GM21576 (cell line): ENCODE measurements around the gene APOA1.
"Not testable (repeated sequence)": the region's sequence is repeated elsewhere in the genome, so short reads cannot be mapped to it uniquely, and the experiment has no call there.

Experiments used
- ATAC-seq: cut with Tn5 transposase; IDR thresholded peaks from one replicate; pipeline ENCODE4 v1.9.1; 2021; ENCODE audit warnings: mild to moderate bottlenecking, moderate library complexity; ENCODE audit not compliant: unreplicated experiment

The APOA1 gene

DNA sequence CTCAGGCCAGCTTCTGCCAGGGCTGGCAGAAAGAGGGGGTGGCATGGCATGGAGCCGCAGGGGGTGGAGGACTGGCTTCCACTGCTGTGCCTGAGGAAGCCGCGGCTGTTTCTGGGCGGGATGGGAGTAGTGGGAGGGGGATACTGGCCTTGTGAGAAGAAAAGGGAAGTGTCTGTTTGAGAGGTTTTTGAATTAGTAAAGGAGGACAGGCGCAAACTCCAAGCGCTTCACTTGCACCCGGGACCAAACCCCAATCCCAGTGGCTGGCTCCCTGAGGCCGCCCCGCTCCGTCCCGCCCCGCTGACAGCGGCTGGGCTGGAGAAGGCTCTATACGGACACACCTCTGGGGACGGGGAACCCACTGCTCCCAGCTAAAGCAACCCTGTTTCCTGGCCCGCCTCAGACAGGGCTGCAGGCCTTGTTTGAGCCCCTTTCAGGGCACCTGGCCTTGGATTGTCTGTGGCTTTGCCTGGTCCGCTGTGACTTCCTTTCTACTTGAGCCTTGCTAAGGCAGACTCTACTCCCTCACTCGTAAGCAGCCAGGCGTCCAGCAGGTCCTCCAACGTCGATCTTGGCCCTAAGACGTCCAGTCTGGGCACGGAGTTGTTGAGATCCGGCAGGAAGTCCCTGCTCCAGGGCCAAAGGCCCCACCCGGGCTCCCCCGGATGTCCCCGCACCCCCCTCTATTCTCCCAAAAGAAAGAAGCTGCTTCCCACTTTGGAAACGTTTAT, 2.2 kb downstream of the APOA1 start:
- no peak for ATAC-seq

DNA sequence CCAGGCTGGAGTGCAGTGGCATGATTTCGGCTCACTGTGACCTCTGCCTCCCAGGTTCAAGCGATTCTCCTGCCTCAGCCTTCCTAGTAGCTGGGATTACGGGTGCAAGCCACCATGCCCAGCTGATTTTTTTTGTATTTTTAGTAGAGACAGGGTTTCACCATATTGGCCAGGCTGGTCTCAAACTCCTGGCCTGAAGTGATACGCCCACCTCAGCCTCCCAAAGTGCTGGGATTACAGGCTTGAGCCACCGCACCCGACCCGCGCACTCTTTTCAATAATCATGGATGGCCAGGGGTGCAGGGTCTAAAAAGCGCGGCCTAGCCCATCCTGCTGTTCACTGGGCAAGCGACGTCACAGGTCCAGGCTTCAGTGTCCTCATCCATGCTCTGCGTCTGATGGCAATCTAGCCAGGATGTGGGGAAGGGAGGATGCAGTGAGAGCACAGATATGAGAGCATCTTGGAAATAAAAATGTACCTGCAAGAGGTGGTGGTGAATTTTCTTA, 2.8 kb downstream of the APOA1 start:
- not testable (repeated sequence) for ATAC-seq

GRCh38 chr11:116833816-116834534, 3.4 kb downstream of the APOA1 start:
- ATAC-seq, result no peak

- no peak for ATAC-seq
Observed at GRCh38 chr11:116833491-116833815, 4.0 kb downstream of the APOA1 start.

GRCh38 chr11:116832350-116833290, 4.8 kb downstream of the APOA1 start:
- ATAC-seq, result no peak

GRCh38 chr11:116831790-116832349, 5.6 kb downstream of the APOA1 start:
- ATAC-seq, result no peak

- no peak for ATAC-seq
Observed at GRCh38 chr11:116830184-116830912, 7.1 kb downstream of the APOA1 start.

DNA sequence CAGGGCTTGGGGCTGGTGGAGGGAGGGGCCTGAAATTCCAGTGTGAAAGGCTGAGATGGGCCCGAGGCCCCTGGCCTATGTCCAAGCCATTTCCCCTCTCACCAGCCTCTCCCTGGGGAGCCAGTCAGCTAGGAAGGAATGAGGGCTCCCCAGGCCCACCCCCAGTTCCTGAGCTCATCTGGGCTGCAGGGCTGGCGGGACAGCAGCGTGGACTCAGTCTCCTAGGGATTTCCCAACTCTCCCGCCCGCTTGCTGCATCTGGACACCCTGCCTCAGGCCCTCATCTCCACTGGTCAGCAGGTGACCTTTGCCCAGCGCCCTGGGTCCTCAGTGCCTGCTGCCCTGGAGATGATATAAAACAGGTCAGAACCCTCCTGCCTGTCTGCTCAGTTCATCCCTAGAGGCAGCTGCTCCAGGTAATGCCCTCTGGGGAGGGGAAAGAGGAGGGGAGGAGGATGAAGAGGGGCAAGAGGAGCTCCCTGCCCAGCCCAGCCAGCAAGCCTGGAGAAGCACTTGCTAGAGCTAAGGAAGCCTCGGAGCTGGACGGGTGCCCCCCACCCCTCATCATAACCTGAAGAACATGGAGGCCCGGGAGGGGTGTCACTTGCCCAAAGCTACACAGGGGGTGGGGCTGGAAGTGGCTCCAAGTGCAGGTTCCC, 7.8 kb downstream of the APOA1 start, which contains the start of gene APOC3:
TSS of gene APOC3 (plus strand) at position 383 of the 659 bp plus-strand sequence. CDS start 676 bp downstream, outside the sequence.
- no peak for ATAC-seq

DNA sequence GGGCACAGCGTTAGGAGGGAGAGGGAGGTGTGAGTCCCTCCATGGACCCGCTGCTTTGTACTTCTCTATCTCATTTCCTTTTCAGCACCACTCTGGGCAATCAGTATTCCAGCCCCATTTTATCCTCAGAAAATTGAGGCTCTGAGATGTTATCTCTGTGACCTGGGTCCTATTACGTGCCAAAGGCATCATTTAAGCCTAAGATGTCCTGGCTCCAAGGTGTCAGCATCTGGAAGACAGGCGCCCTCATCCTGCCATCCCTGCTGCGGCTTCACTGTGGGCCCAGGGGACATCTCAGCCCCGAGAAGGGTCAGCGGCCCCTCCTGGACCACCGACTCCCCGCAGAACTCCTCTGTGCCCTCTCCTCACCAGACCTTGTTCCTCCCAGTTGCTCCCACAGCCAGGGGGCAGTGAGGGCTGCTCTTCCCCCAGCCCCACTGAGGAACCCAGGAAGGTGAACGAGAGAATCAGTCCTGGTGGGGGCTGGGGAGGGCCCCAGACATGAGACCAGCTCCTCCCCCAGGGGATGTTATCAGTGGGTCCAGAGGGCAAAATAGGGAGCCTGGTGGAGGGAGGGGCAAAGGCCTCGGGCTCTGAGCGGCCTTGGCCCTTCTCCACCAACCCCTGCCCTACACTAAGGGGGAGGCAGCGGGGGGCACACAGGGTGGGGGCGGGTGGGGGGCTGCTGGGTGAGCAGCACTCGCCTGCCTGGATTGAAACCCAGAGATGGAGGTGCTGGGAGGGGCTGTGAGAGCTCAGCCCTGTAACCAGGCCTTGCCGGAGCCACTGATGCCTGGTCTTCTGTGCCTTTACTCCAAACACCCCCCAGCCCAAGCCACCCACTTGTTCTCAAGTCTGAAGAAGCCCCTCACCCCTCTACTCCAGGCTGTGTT, 8.5 kb downstream of the APOA1 start:
- no peak for ATAC-seq

DNA sequence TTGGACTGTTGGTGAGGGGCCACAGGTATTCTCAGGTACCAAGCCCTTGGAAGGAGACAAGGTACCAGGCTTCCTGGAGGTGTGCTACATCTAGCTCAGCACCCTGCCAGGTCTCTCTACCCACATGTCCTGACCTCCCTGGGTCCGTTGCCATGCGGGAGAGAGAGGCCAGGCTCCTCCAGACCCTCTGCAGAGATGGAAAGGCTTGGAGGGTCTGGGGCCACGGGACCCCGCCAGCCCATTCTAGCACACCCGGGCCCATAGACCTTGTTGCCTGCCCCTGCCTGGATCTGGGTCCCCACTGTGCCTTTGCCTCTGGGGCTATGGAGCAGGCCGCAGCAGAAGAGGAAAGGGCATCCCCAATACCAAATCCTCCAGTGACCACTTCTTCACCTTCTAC, 10.0 kb downstream of the APOA1 start:
- ATAC-seq, result no peak

GRCh38 chr11:116826751-116827431, 10.5 kb downstream of the APOA1 start:
- ATAC-seq, result no peak

DNA sequence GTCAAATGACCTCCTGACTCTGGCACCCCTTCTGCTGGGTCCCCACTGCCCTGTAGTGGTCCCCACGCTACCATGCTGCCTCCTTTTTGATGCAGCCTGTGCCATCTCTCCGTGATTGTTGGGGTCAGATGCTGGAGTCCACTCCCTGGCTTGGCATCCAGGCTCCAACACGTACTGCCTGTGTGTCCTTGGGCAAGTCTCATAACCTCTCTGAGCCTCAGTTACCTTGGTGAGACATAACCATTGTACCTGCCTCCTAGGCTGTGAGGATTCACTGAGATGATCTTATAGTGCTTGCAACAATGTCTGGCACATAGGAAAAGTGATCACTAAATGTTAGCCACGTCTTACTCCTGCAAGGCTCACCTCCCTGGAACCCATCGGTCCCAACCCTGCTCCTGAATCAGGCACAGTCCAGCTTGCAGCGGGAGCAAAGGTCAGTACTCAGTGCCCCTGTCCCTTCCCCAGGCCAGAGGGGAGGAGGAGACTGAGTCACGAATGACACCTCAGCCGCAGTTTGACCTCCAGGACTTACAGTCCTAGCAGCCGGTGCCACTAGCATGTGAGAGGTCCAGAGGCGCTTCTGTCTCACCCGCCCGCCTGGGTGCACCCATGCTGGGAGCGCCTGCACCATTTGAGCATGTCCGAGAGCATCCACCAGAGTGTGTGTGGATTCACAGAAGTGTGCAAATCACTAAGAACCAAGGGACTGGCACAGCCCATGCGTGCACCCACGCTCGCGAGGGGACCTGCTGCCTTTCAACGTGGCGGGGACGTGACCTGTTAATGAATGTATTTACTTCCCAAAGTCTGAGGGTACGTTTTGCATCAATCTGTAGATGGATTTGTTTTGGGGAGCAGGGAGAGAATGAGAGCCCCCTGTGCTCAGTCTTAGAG, 11.3 kb downstream of the APOA1 start:
- no peak for ATAC-seq

- no peak for ATAC-seq
Observed at GRCh38 chr11:116825434-116825833, 12.0 kb downstream of the APOA1 start.

DNA sequence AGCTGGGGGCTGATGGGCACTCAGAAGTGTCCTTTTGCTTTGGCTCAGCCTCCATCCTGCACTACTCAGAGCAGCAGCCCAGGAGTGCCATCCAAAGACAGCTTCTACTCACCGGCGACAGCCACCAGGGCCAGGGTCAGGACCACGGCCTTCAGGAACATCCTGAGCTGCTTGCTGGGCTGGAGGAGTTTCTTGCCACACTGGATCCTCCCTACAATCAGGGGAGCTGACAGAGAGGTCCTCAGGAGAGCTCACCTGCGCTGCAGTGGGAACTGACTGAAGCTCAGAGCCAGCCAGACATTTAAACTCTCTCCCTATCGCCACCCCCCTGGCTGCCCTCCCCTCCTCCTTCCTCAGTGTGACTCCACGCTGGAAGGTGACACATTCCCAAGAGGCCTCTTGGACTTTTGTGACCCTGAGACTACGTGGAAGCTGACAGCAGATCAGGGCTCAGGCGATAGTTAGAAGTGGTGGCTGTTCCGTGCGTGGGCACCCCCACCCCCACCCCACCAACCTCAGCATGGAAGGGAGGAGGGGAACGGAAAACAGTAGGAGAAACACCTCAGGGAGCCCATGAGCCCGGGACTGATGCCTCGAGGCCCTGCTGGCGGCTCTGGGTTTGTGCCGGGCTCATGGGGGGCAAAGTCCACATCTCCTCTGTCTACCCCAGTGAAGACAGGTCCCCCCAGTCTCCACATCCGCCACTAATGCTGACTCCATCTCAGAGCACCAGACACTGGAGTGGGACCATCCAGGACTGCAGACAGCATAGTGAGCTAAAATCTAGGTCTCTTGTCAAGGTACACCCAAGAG, 14.2 kb downstream of the APOA1 start, which contains the start of gene APOA4:
TSS of gene APOA4 (minus strand) at position 274 of the 813 bp plus-strand sequence. CDS start at position 161, 113 bp downstream.
- ATAC-seq, result no peak

DNA sequence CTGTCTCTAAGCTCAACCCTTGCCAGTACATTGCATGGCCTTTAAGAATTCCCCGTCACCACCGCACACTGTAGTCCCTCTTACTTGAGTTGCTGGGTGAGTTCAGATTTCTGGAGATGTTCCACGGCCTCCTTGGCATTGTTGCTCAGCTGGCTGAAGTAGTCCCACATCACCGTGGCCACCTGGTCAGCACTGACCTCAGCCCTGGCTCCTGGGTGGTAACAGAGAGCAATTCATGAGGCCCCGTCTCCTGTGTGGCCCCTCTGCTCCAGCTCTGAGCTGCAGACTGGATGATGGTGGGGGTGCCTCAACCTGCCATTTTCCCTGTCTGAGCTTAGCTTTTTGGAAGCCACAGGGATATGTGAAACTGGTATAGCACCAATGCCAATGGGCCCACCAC, 14.8 kb downstream of the APOA1 start:
- no peak for ATAC-seq
